Raji (cell line): ENCODE data around the gene NCKAP1.

Source experiments
- POLR2A ChIP-seq: IDR thresholded peaks from 2 replicates; pipeline ENCODE4 v1.6.1; 2011; ENCODE audit warnings: low read depth, low read length, control low read depth; ENCODE audit not compliant: insufficient read depth

Gene NCKAP1

GRCh38 chr2:183025993-183026392 lies 12.3 kb downstream of the NCKAP1 start:
- TF ChIP-seq POLR2A, result no peak

DNA sequence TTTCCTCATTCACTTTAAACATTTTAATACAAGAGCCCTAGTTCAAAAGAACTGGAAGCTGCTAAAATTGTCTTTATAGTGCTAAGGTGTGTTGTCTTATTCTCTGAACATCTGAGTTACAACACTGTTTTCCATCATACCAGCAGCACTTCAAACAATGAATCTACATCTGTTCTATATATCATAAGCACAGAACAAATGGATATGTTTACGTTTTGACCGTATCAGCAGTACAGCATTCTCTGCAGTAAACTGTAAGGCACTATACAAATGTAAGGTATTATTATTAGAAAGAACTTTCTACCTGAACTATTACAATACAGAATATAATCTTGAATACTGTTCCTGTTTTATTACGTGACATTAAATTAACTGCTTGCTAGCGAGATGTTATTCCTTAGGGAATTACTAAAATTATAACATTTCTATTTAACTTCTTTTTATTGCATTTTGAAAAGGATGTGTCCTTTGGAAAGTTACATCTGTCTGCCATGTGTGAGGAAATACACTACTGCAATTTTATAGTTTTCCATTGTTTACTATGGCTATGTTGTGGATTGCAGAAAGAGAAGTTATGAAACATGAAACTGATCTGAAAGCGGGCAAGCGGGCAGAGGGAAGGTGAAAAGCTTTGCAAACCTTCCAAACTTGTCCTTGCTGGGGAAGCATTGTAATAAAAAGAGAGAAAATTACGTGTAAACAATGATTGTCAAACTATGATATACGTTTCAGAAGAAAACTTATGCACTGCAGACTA lies 13.7 kb downstream of the NCKAP1 start:
- TF ChIP-seq POLR2A, result no peak

- no peak for TF ChIP-seq POLR2A
Measured at GRCh38 chr2:183022711-183023110, 15.5 kb downstream of the NCKAP1 start.

DNA sequence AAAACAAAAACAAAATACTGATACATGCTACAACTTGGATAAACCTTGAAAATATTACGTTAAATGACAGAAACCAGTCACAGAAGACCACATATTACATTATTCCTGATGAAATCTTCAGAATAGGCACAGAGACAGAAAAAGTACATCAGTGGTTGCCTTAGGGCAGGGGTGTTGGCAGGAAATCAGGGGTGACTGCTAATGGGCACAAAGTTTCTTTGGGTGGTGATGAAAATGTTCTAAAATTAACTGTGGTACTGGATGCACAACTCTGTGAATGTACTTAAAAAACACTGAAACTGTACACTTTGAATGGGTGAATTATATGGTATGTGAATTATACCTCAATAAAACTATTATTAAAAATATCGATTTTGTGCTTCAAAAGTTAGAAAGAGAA lies 16.6 kb downstream of the NCKAP1 start:
- no peak for TF ChIP-seq POLR2A

DNA sequence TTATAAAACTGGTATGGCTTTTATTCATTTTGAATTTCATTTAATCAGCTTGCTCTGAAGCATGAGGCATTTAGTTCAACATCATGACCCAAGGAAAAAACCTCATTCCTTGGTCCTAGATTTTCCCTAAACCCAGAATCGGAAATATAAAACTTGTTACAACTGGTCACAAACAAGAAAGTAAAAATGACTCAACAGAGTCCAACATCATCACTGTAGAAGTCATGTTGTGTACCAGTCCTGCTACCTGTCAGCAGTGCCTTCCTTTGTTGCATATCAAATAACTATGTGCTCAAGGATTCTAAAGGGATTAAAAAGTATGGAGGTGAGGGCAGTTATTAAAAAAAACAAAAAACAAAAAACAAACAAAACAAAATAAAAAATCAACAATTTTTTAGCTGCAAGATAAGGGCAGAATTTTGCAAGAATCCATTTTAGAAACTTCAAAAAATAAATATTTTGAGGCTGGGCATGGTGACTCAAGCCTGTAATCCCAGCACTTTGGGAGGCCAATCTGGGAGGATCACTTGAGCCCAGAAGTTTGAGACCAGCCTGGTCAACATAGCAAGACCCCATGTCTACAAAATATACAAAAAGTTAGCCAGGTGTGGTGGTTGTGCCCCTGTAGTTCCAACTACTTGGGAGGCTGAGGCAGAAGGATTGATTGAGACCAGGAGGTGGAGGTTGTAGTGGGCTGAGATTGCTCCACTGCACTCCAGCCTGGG lies 18.4 kb downstream of the NCKAP1 start:
- TF ChIP-seq POLR2A, result no peak

DNA sequence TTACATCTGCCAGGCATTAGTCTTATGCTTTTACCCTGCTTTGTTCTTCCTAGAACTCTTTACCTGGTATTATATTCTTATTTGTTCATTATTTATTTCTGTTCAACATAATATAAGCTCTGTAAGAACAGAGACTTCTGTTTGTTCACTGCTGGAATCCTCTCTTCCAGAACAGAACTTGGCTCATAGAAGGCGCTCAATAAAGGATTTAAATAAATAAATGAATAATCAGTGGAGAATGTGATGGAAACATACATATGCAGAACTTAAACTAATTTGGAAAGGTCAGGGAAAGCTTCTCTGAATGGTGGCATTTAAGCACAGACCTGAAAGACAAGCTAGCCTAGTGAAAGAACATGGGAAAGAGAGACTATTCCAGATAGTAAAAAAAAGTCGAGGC lies 24.3 kb downstream of the NCKAP1 start:
- no peak for TF ChIP-seq POLR2A

- TF ChIP-seq POLR2A, result no peak
Measured at GRCh38 chr2:183011743-183012142, 26.5 kb downstream of the NCKAP1 start.

DNA sequence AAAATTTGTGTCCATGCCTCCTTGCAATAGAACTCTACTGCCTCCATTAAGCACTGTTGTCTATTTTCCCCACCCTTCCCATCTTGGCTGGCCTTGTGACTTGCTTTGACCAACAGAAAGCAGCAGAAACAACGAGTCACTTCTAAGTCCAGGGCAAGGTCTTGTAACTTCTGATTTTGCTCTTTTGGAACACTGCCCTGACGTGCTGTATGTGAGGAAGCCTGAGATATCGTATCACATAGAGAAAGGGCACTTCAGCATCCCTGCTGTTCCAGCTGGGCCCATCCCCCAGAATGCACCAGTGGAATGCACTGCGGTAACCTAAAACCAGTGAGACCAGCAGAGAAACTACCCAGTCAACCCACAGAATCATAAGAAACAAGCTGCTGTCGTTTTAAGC lies 28.1 kb downstream of the NCKAP1 start:
- no peak for TF ChIP-seq POLR2A

DNA sequence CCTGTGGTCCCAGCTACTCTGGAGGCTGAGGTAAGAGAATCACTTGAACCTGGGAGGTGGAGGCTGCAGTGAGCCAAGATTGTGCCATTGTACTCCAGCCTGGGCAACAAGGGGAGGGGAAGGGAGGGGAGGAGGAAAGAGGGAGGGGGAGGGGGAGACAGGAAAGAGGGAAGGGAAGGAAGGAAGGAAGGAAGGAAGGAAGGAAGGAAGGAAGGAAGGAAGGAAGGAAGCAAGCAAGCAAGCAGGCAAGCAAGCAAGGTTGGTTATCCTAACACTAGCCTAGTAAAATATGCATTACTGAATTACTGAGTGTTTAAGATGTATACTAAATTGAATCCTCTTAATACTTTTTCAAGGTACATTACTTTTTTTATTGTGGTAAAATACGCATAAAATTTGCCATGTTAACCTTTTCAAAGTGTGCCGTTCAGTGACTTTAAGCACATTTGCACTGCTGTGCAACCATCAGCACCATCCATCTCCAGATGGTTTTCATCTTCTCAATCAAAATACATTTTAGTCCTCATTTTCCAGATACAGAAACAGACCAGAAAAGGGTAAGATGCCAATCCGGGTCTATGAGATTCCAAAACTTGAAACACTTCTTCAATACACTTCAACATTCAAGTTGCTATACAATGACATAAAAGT lies 28.9 kb downstream of the NCKAP1 start:
- TF ChIP-seq POLR2A, result no peak

GRCh38 chr2:183001948-183002347 lies 36.3 kb downstream of the NCKAP1 start:
- TF ChIP-seq POLR2A, result no peak

GRCh38 chr2:183000846-183001245 lies 37.4 kb downstream of the NCKAP1 start:
- TF ChIP-seq POLR2A, result no peak

DNA sequence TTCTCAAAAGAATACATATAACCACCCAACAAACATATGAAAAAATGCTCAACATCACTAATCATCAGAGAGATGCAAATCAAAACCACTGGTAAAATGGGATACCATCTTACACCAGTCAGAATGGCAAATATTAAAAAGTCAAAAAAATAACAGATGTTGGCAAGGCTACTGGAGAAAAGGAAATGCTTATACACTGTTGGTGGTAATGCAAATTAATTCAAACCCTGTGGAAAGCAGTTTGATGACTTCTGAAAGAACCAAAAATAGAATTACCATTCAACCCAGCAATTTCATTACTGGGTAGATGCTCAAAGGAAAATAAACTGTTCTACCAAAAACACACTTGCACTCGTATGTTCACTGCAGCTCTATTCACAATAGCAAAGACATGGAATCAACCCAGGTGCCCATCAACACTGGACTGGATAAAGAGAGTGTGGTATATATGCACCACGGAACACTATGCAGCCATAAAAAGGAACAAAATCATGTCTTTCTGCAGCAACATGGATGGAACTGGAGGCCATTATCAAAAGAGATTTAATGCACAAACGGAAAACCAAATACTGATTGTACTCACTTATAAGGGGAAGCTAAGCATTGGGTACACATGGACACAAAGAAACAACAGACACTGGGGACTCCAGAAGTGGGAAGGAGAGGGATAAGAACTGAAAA lies 38.8 kb downstream of the NCKAP1 start:
- no peak for TF ChIP-seq POLR2A

- no peak for TF ChIP-seq POLR2A
Measured at GRCh38 chr2:182994228-182994912, 43.9 kb downstream of the NCKAP1 start.

DNA sequence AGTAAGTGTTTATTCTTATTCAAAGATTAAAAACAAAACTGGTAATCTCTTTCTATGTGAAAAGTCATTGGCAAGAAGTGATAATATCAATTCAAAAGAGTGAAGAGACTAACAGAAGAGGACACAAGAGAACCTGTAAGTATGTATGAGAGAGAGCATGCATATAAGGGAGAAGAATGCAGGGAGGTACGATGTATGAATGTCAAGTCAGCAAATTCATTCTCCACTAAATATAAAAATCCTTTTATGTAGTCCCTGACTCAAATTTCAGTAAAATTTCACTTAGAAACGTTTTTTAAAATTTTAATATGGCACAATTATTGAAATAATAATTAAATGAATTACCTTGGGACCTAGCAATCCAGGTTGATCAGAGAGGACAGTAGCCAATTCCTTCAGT lies 55.3 kb downstream of the NCKAP1 start:
- TF ChIP-seq POLR2A, result no peak

DNA sequence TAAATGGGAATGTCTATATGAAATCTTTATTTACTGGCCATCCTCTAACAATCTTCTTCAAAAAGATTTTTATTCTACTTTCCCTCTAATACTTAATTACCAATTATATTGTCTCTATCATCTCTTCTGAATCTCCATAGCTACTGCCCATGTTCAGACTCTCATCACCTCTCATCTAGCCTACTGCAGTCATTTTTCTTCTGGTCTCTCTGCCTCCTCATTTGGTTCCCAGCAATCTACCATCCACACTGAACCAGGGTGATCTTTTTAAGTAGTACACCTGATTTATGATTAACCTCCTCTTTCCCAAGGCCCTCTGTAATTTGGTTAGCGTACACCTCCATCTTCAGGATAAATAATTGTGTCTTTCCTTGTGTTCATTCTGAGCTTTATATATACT lies 57.6 kb downstream of the NCKAP1 start:
- TF ChIP-seq POLR2A, result no peak
